ENCODE measurements around the gene THSD7A.

DNA sequence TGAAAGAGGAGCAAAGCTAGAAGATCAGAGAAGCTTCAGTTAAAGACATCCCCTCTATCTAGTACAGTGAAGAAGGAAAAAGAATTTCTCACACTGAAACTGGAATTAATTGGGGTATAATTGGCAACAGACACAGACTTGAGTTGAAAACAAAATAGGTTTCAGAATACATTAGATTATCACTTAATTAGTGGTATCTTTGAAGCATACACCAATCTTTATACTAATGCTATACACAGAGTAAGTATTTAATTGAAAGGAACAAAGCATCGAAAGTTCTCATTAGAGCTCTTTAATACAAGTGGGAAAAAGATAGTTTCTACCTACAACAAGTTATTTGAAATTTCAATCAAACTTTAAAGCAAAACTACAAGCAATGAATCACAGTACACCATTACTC, 128.2 kb downstream of the THSD7A start:
- TF ChIP-seq, protein P1, sequence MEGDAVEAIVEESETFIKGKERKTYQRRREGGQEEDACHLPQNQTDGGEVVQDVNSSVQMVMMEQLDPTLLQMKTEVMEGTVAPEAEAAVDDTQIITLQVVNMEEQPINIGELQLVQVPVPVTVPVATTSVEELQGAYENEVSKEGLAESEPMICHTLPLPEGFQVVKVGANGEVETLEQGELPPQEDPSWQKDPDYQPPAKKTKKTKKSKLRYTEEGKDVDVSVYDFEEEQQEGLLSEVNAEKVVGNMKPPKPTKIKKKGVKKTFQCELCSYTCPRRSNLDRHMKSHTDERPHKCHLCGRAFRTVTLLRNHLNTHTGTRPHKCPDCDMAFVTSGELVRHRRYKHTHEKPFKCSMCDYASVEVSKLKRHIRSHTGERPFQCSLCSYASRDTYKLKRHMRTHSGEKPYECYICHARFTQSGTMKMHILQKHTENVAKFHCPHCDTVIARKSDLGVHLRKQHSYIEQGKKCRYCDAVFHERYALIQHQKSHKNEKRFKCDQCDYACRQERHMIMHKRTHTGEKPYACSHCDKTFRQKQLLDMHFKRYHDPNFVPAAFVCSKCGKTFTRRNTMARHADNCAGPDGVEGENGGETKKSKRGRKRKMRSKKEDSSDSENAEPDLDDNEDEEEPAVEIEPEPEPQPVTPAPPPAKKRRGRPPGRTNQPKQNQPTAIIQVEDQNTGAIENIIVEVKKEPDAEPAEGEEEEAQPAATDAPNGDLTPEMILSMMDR (IDR thresholded peaks at IDR 0.05) = no peak
- no peak for TF ChIP-seq EZH2 (IDR thresholded peaks at IDR 0.05)

Measured in neural progenitor cell (in vitro differentiated cells).